ENCODE results near the gene AKIP1. TPM values are rescaled to one million over a fixed set of nuclear protein-coding genes. Genes with fewer than 3 reads are reported as not detected.

Gene AKIP1
- total RNA-seq, 1 experiment from 2014 or later, result 64.6 TPM

DNA sequence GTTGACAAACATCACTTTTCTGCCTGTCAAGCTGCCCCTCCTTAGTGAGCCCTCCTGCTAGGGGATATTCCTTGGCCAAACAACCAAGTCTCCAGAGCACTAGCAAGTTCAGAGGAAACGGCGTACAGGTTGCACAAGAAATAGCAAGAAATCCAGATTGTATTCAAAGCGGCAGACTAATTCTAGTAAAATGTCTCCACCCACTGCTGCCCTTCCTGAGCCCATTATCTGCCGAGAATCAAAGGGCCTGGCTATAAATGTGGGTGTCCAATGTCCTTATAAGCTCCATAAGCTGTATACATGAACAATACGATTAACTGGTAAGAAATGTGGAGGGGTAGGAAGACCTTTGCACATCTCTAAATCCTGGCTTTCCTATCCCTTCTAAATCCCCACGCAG is 44.0 kb upstream of the AKIP1 start:
- no peak for TF ChIP-seq CTCF (IDR thresholded peaks at IDR 0.05; ENCODE audit: unreplicated experiment)
- Mint-ChIP-seq H3K4me3 (ENCODE audit: unreplicated experiment) (no peak overlapping the region), H3K4me1 (ENCODE audit: insufficient read depth, unreplicated experiment) (peaks cover 17% of the 10 kb centered on the region), H3K9me3 (ENCODE audit: unreplicated experiment) (no peaks in the 10 kb centered on the region), H3K36me3 (ENCODE audit: insufficient read depth, unreplicated experiment) (no peaks in the 10 kb centered on the region), H3K27ac (ENCODE audit: low read depth, unreplicated experiment) (peak overlapping the region; percentile 39), H3K27me3 (ENCODE audit: insufficient read depth, unreplicated experiment) (no peaks in the 10 kb centered on the region)
- intact Hi-C loops (cut with micrococcal nuclease), result no loop called here
- POLR2A ChIA-PET, result interaction anchor here (0.7 to 6.4 kb wide), 7 partner anchors 11 to 178 kb away, joined by 3 to 64 read pairs (median 3); a partner anchor contains a TSS
- peak; percentile 24 for DNase-seq (ENCODE audit: unreplicated experiment)
- CTCF ChIA-PET, result interaction anchor here (0.8 to 2.1 kb wide), 3 partner anchors 33 to 93 kb away, joined by 3 to 10 read pairs (median 5); no protein-coding TSS in a partner anchor
- BruUV-seq (replicated peaks), result no TSS peak

- H3K36me3 Mint-ChIP-seq (ENCODE audit: insufficient read depth, unreplicated experiment), result no peaks in the 10 kb centered on the region
- H3K4me3 Mint-ChIP-seq (ENCODE audit: unreplicated experiment), result no peak overlapping the region
- H3K27ac Mint-ChIP-seq (ENCODE audit: low read depth, unreplicated experiment), result peak overlapping the region; percentile 86
- H3K27me3 Mint-ChIP-seq (ENCODE audit: insufficient read depth, unreplicated experiment), result no peaks in the 10 kb centered on the region
- CTCF ChIA-PET, result interaction anchor here (0.6 to 2.1 kb wide), 8 partner anchors 11 to 951 kb away, joined by 3 to 10 read pairs (median 3); a partner anchor contains a TSS
- H3K4me1 Mint-ChIP-seq (ENCODE audit: insufficient read depth, unreplicated experiment), result peaks cover 17% of the 10 kb centered on the region
- no peak for TF ChIP-seq CTCF (IDR thresholded peaks at IDR 0.05; ENCODE audit: unreplicated experiment)
- intact Hi-C loops (cut with micrococcal nuclease), result no loop called here
- BruUV-seq (replicated peaks), result no TSS peak
- no peaks in the 10 kb centered on the region for H3K9me3 Mint-ChIP-seq (ENCODE audit: unreplicated experiment)
- peak; percentile 58 for DNase-seq (ENCODE audit: unreplicated experiment)
- POLR2A ChIA-PET, result interaction anchor here (0.6 to 6.4 kb wide), 17 partner anchors 14 to 185 kb away, joined by 3 to 64 read pairs (median 4); partner anchors contain the start of genes RPL27A, TMEM9B and TRIM66
Observed at GRCh38 chr11:8867931-8868631, 42.9 kb upstream of the AKIP1 start.

GRCh38 chr11:8870411-8871170 is 40.4 kb upstream of the AKIP1 start:
- ChIA-PET CTCF (interaction anchor here (0.5 to 1.9 kb wide), 14 partner anchors 8 to 234 kb away, joined by 3 to 16 read pairs (median 4); a partner anchor contains a TSS), POLR2A (interaction anchor here (0.6 to 6.4 kb wide), 16 partner anchors 23 to 218 kb away, joined by 3 to 64 read pairs (median 5); partner anchors contain the start of genes AKIP1, RPL27A and TRIM66)
- H3K27ac Mint-ChIP-seq (ENCODE audit: low read depth, unreplicated experiment), result no peak overlapping the region
- H3K4me1 Mint-ChIP-seq (ENCODE audit: insufficient read depth, unreplicated experiment), result peaks cover 10% of the 10 kb centered on the region
- peak overlapping the region; percentile 78 for H3K4me3 Mint-ChIP-seq (ENCODE audit: unreplicated experiment)
- BruUV-seq (replicated peaks), result no TSS peak
- no peaks in the 10 kb centered on the region for H3K36me3 Mint-ChIP-seq (ENCODE audit: insufficient read depth, unreplicated experiment)
- no peaks in the 10 kb centered on the region for H3K9me3 Mint-ChIP-seq (ENCODE audit: unreplicated experiment)
- no peak for TF ChIP-seq CTCF (IDR thresholded peaks at IDR 0.05; ENCODE audit: unreplicated experiment)
- DNase-seq (ENCODE audit: unreplicated experiment), result peak; percentile 59
- no peaks in the 10 kb centered on the region for H3K27me3 Mint-ChIP-seq (ENCODE audit: insufficient read depth, unreplicated experiment)
- intact Hi-C loops (cut with micrococcal nuclease), result loop anchor here (1.0 kb wide), 2 partner anchors 35 to 57 kb away; no protein-coding TSS in a partner anchor
